Right atrium auricular region (tissue), 2 donors: ENCODE measurements around the gene TMED7. TPM values are rescaled to one million over a fixed set of nuclear protein-coding genes. Genes with fewer than 3 reads are reported as not detected.

Source experiments
- DNase-seq: peaks from one replicate; pipeline ENCODE4 v3.0.0-alpha.2; 2019; ENCODE audit warnings: low spot score
- H3K27ac ChIP-seq, 2 donors: fragments of 200-600 bp; sonication (generic); 1 replicate in 1 of 2; 2 replicates in 1 of 2; pipeline ENCODE4 v1.5.1; 2016 to 2019
- H3K27me3 ChIP-seq, 2 donors: fragments of 200-600 bp; sonication (generic); one replicate each; pipeline versions ENCODE4 v1.5.1 to v1.6.0; 2017 to 2019
- H3K36me3 ChIP-seq: fragments of 200-600 bp; sonication (generic); one replicate; pipeline ENCODE4 v1.5.1; 2016
- H3K4me1 ChIP-seq, 2 donors: fragments of 200-600 bp; sonication (generic); one replicate each; pipeline versions ENCODE4 v1.5.1 to v1.6.0; 2017 to 2019
- H3K4me3 ChIP-seq, 2 donors: fragments of 200-600 bp; sonication (generic); 1 replicate in 1 of 2; 2 replicates in 1 of 2; pipeline ENCODE4 v1.5.1; 2017 to 2019; ENCODE audit warnings: mild to moderate bottlenecking in 1 of 2, moderate library complexity in 1 of 2
- H3K9me3 ChIP-seq, 2 donors: fragments of 200-600 bp; sonication (generic); one replicate each; pipeline ENCODE4 v1.5.1; 2019
- CTCF ChIP-seq, 2 donors: fragments of 200-600 bp; sonication (generic); IDR thresholded peaks; one replicate each; pipeline ENCODE4 v1.5.1; 2019; ENCODE audit warnings: antibody characterized with exemption in 2 of 2
- total RNA-seq, 2 donors: library from RNA; depleted of rRNA; stranded (reverse); fragments of >200 nt; gene quantifications; one replicate each; pipeline ENCODE4 v1.1.0, GENCODE V29; 2016

TMED7 gene
- total RNA-seq, 2 donors from 2014 or later, result 70.2 to 101 TPM

GRCh38 chr5:115575167-115576070, 50.4 kb downstream of the TMED7 start:
- Histone ChIP-seq H3K36me3 (no peaks in the 10 kb centered on the region), H3K27ac (no peak overlapping the region), H3K9me3 (no peaks in the 10 kb centered on the region), H3K27me3 (no peaks in the 10 kb centered on the region), H3K4me3 (no peak overlapping the region), H3K4me1 (peaks cover 0 to 7% of the 10 kb centered on the region in 2 donors)
- TF ChIP-seq CTCF (IDR thresholded peaks at IDR 0.05), result no peak
- no peak for DNase-seq

GRCh38 chr5:115573133-115573532, 52.7 kb downstream of the TMED7 start:
- Histone ChIP-seq H3K9me3 (no peaks in the 10 kb centered on the region), H3K36me3 (no peaks in the 10 kb centered on the region), H3K27ac (no peak overlapping the region), H3K4me1 (peaks cover 0 to 7% of the 10 kb centered on the region in 2 donors), H3K4me3 (no peak overlapping the region), H3K27me3 (no peaks in the 10 kb centered on the region)
- TF ChIP-seq CTCF (IDR thresholded peaks at IDR 0.05), result no peak
- DNase-seq, result no peak

GRCh38 chr5:115571441-115571878, 54.4 kb downstream of the TMED7 start:
- Histone ChIP-seq H3K9me3 (no peaks in the 10 kb centered on the region), H3K36me3 (no peaks in the 10 kb centered on the region), H3K27me3 (no peaks in the 10 kb centered on the region), H3K4me3 (no peak overlapping the region), H3K4me1 (peaks cover 0 to 7% of the 10 kb centered on the region in 2 donors), H3K27ac (no peak overlapping the region)
- TF ChIP-seq CTCF (IDR thresholded peaks at IDR 0.05), result no peak
- no peak for DNase-seq

GRCh38 chr5:115568668-115569067, 57.2 kb downstream of the TMED7 start:
- H3K27me3 ChIP-seq, result no peaks in the 10 kb centered on the region
- H3K4me1 ChIP-seq, result peaks cover 0 to 7% of the 10 kb centered on the region in 2 donors
- H3K36me3 ChIP-seq, result no peaks in the 10 kb centered on the region
- no peaks in the 10 kb centered on the region for H3K9me3 ChIP-seq
- TF ChIP-seq CTCF (IDR thresholded peaks at IDR 0.05), result no peak
- H3K27ac ChIP-seq, result no peak overlapping the region
- H3K4me3 ChIP-seq, result no peak overlapping the region
- no peak for DNase-seq

- H3K4me1 ChIP-seq, result no peaks in the 10 kb centered on the region
- H3K9me3 ChIP-seq, result no peaks in the 10 kb centered on the region
- no peak for DNase-seq
- H3K27ac ChIP-seq, result no peak overlapping the region
- H3K27me3 ChIP-seq, result no peaks in the 10 kb centered on the region
- TF ChIP-seq CTCF (IDR thresholded peaks at IDR 0.05), result no peak
- no peaks in the 10 kb centered on the region for H3K36me3 ChIP-seq
- H3K4me3 ChIP-seq, result no peak overlapping the region
Observed at GRCh38 chr5:115565233-115565632, 60.6 kb downstream of the TMED7 start.

Other genes with a start within 250 kb of the TMED7 start
- gene FEM1C, start 81.3 kb downstream of the TMED7 start, total RNA-seq, result 10 to 100 TPM; 21.3 to 26.0 TPM
- 1 to 10 TPM in 1 of 2 donors, under 1 TPM in 1; 0.67 to 1.1 TPM for gene TICAM2, start 23.6 kb downstream of the TMED7 start, total RNA-seq
- 10 to 100 TPM; 24.7 to 66.0 TPM for gene CDO1, start 190.6 kb upstream of the TMED7 start, total RNA-seq
- 10 to 100 TPM; 15.7 to 19.4 TPM for gene ATG12, start 215.5 kb upstream of the TMED7 start, total RNA-seq
- 10 to 100 TPM; 50.1 to 63.4 TPM for gene AP3S1, start 215.9 kb upstream of the TMED7 start, total RNA-seq